Adipocyte (in vitro differentiated cells): ENCODE measurements around the gene JAZF1.
A peak's percentile ranks its signal among the peaks of the same experiment; 100 is the strongest.

ENCODE experiments used
- DNase-seq: peaks from one replicate; pipeline ENCODE4 v3.0.0-alpha.2; 2015; ENCODE audit warnings: low read depth
- H3K27me3 ChIP-seq: replicated peaks from 2 replicates; pipeline ENCODE4 v1.7.0; 2013; ENCODE audit warnings: mild to moderate bottlenecking, low read length, moderate library complexity; ENCODE audit not compliant: control insufficient read depth, insufficient read depth
- H3K36me3 ChIP-seq: 2 replicates; pipeline ENCODE4 v1.7.0; 2013; ENCODE audit warnings: low read length, mild to moderate bottlenecking, moderate library complexity; ENCODE audit not compliant: control insufficient read depth, insufficient read depth, severe bottlenecking
- H3K4me1 ChIP-seq: 2 replicates; pipeline ENCODE4 v1.7.0; 2013; ENCODE audit warnings: mild to moderate bottlenecking, low read length, moderate library complexity; ENCODE audit not compliant: control insufficient read depth, insufficient read depth
- H3K4me3 ChIP-seq: 2 replicates; pipeline ENCODE4 v1.7.0; 2013; ENCODE audit warnings: mild to moderate bottlenecking, low read length, moderate library complexity
- H3K9ac ChIP-seq: 2 replicates; pipeline ENCODE4 v1.7.0; 2013; ENCODE audit warnings: mild to moderate bottlenecking, low read length, moderate library complexity
- H3K9me3 ChIP-seq: 2 replicates; pipeline ENCODE4 v1.7.0; 2013; ENCODE audit warnings: mild to moderate bottlenecking, low read length, moderate library complexity; ENCODE audit not compliant: control insufficient read depth

The JAZF1 gene

DNA sequence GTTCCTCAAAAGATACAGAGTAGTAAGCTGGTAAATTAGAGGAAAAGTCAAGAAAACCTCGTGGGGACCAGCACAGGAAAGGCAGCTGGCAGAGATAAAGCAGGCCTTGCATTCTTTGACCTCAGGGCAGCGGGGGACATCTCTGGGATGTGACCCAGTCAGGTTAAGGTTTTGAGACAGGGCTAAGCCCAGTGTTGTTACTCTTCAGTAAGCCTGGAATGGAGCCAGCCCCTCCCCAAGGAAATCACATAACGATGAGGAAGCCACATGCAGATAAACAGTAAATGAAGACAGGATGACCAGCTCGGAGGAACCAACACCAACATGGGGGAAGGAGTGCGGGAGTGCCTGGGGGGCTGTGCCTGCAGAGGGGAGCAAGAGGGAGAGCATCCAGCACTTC lies 99.6 kb downstream of the JAZF1 start:
- Histone ChIP-seq H3K9ac (no peak overlapping the region), H3K9me3 (no peaks in the 10 kb centered on the region), H3K36me3 (no peaks in the 10 kb centered on the region), H3K4me3 (no peak overlapping the region), H3K27me3 (no peaks in the 10 kb centered on the region), H3K4me1 (peaks cover 39% of the 10 kb centered on the region)
- no peak for DNase-seq

DNA sequence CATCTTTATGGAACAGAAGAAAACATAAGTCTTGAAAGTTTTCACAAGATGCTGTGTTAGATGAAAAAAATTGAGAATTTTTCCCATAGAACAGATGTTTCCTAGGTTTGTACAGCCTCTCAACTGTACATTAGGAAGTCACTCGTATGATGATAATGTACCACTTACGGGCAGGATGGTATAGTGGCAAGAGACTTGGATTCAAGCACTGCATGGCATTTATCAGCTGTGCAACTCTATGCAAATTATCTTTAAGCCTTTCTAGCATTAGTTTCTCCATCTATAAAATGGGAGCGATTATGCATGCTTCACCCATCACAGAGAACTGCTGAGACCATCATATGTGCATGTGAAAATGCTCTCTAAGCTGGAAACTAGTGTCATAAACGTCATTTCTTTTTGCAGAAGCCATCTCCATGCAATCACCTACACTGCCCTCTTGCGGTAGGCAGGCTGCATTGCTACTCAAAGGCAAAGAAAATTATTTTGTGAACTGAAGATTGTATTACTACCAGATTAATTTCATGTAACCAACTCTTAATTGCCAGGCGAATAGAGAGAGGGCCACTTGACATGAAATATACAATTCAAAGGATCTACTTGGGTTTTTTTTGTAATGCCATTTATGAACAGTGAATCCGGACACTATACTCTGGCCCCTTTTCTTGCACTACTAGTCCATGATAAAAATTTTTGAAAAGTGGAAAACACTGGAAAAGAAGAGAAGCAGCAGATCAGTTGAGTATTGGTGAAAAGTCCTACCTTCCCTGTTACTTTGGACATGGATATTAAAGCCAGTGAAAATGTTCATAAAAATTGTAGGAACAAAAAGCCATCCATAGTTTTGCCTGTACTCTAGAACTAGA lies 102.3 kb downstream of the JAZF1 start:
- Histone ChIP-seq H3K9me3 (no peaks in the 10 kb centered on the region), H3K9ac (no peak overlapping the region), H3K4me1 (peaks cover 30% of the 10 kb centered on the region), H3K27me3 (no peaks in the 10 kb centered on the region), H3K36me3 (no peaks in the 10 kb centered on the region), H3K4me3 (no peak overlapping the region)
- DNase-seq, result peak; percentile 80

DNA sequence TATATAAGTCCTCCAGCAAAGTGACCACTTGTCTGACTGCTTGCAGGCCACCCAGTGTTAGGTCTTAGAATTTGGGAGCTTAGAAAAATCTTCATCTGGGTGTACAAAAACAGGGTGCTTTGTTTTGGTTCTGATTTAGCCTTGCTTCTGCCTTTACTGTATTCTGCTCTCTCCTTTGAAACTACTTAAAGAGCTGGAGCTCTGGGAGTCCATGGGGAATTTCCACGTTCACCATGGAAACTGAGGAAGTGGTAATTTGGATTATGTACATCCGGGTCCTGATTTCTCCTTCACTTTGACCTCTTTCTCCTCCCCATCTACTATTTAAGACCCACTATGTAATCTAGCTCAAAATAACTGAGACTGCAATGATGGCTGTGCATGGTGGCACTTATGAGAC lies 103.0 kb downstream of the JAZF1 start:
- Histone ChIP-seq H3K4me3 (no peak overlapping the region), H3K9ac (no peak overlapping the region)
- DNase-seq, result no peak

DNA sequence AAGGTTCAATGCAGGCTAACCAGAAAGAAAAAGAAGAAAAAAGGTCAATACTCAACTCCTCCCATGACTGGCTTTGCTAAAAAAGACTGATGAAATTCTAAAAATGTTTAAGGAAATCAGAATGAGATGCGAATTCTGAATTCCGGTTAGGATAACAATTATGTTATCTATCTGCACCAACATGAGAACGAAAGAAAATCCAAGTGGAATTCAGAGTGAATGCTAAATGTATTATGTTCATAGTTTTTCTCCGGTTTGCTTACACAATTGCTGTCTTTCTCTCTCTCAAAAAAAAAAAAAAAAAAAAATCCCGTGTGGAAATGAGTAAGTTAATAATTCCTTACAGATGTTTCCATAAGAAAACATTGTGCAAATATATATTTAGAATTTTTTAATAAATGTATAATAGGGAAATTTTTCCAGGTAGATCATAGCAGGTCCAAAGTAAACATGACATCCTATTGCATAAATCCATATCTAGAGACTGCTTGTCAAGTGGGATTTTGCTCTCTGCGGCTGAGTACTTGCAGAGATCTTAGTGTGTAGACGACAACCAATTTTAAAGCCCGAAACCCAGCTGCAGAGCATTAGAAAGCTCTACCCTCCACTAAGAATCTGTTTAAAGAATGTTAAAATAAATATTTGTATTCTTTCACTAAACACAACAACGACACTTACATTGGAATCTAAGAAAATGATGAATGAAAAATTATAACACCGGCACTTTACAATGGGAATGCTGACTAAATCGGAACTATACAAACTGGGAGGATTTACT lies 104.0 kb downstream of the JAZF1 start:
- Histone ChIP-seq H3K9ac (no peak overlapping the region), H3K27me3 (no peaks in the 10 kb centered on the region), H3K9me3 (no peaks in the 10 kb centered on the region), H3K4me3 (no peak overlapping the region), H3K36me3 (no peaks in the 10 kb centered on the region), H3K4me1 (peaks cover 23% of the 10 kb centered on the region)
- peak; percentile 81 for DNase-seq

More for the DNA sequence above, 103.0 kb downstream of the JAZF1 start:
- Histone ChIP-seq H3K27me3 (no peaks in the 10 kb centered on the region), H3K4me1 (peaks cover 23% of the 10 kb centered on the region), H3K9me3 (no peaks in the 10 kb centered on the region), H3K36me3 (no peaks in the 10 kb centered on the region)

DNA sequence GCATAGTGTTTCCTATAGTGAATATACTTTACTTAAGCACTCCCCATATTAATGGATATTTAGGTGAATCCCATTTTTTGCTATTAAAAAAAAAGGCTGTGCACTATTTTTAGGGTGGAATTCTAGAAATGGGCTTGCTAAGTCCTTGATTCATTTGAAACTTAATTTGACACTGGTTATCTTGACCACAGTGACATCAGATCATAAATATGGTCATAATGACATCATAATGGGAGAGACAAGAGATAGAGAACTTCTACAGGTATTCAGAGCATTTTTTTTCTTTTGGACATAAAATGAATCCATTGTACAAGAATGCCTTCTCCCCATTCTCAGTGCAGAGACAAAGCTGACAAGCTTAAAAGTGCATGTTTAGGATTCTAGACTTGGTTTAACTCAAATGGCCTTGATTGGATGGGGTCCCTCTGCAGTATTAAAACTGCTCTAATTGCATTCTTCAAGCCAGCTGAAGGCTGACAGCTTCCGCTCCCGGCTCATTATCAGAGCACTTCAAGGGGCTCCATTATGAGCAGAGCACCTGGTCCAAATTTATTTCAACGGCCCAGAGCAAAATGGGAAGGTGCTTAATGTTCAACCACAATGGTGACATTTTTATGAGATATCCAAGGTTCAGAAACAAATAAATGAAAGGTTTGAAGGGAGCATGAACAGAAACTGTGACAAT lies 104.8 kb downstream of the JAZF1 start:
- no peak overlapping the region for H3K4me3 ChIP-seq

DNA sequence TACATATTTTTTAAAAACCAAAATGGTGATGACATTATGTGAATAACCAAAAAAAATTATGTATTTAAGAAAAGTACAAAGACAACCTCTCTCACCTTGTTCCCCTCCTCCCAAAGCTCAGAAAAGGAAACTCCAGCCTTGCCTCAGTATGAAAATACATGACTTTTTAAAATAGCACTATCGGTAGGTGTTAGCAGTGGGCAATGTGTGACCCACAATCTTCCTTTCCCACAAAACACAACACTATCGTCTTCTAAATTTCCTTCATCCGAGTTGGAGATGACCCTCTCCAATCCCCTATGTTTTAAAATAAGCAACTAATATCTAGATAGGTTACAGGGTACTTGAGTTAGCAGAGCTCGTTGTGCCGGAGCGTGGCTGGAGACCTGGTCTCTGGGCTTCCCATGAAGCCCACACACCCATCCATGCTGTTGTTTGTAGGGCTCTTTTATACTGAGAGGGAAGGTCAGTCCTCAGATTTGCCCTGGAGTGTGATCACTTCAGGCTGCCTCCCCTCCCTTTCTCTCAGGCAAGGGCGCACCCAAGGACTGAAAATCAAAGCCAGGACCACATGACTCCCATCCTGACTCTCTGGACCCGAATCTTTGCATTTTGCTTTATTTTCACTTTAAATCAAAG lies 107.6 kb downstream of the JAZF1 start:
- H3K36me3 ChIP-seq, result no peaks in the 10 kb centered on the region
- DNase-seq, result no peak
- H3K4me3 ChIP-seq, result no peak overlapping the region
- peaks cover 43% of the 10 kb centered on the region for H3K4me1 ChIP-seq
- H3K27me3 ChIP-seq, result no peaks in the 10 kb centered on the region
- no peak overlapping the region for H3K9ac ChIP-seq
- no peaks in the 10 kb centered on the region for H3K9me3 ChIP-seq

More for the DNA sequence above, 104.8 kb downstream of the JAZF1 start:
- no peaks in the 10 kb centered on the region for H3K9me3 ChIP-seq
- H3K9ac ChIP-seq, result no peak overlapping the region
- no peak for DNase-seq
- H3K4me1 ChIP-seq, result peaks cover 22% of the 10 kb centered on the region
- no peaks in the 10 kb centered on the region for H3K27me3 ChIP-seq
- H3K36me3 ChIP-seq, result no peaks in the 10 kb centered on the region

DNA sequence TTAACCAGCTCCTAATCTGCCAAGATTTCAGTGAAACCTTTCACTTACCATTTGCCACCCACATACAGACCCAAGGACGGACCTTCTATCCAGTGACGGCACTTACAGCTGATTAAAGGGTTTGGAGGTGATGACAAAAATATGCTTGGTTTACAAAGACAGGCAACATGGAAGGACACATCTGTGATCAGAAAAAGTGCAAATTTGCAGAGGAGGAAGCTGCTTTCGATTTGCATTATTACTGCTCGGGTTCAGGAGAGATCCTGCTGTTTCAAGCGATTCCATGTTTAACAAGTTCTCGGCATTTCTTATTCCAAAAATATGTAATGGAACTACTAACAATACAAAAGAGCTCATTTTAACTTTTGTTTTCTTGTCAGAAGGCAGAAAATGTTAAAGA lies 109.0 kb downstream of the JAZF1 start:
- Histone ChIP-seq H3K9me3 (no peaks in the 10 kb centered on the region), H3K9ac (peak overlapping the region; percentile 62), H3K27me3 (no peaks in the 10 kb centered on the region), H3K36me3 (no peaks in the 10 kb centered on the region), H3K4me3 (peak overlapping the region; percentile 68), H3K4me1 (peaks cover 43% of the 10 kb centered on the region)
- peak; percentile 37 for DNase-seq

DNA sequence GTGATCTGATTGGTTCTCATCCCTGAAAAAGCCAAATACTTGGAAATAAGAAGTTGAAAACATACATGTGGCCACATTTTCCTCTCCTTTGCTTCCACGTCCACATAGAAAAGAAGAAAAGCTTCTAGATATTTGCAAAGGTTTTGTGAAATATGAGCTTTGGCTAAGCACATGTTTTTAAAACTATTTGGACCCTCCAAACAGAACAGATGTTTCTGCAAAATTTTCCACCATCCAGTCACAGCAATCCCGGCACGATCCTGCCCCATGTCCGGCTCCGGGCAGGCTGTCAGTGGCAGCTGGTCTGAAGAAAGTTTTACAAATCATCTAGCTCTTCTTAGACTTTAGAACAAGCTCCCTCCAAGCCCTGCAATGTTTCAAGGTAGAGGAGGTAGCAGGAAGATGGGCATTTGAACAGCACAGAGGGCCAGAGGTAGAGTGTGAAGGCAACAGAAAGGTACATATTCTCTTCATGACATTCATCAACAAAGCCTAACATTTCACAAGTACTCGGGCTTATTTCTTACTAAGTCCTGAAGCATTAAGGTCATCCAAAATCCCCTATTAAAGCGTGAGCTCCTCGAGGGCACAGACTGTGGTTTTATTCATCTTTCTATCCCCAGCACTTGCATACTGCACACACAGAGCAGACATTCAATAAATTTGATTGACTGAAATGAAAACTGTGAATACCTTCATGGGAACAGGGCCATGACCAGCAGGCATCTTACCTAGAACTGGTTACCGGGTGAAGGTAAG lies 110.1 kb downstream of the JAZF1 start:
- H3K9me3 ChIP-seq, result no peaks in the 10 kb centered on the region

DNA sequence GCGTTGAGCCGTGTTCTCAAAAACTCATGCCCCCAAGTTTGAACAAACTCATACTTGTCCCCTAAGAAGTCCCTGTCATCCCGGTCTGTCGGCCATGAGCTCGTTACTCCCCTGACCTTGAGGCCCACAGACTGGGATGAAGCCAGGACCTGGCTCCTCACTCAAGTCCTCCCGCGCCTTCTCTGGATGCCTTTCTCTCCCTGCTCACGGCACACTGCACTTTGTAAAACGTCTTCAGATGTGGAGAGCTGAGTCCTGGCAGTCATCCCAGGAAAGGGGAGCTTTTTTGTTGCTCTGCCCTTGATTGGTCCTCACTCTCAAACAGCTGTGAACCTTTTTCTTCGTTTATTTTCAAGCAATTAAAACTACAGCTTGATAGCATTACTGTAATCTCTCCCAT lies 110.8 kb downstream of the JAZF1 start:
- no peaks in the 10 kb centered on the region for H3K27me3 ChIP-seq
- H3K4me3 ChIP-seq, result peak overlapping the region; percentile 68
- peaks cover 49% of the 10 kb centered on the region for H3K4me1 ChIP-seq
- H3K36me3 ChIP-seq, result no peaks in the 10 kb centered on the region
- H3K9me3 ChIP-seq, result no peaks in the 10 kb centered on the region
- H3K9ac ChIP-seq, result peak overlapping the region; percentile 62
- peak; percentile 91 for DNase-seq

More for the DNA sequence above, 110.1 kb downstream of the JAZF1 start:
- H3K4me3 ChIP-seq, result peak overlapping the region; percentile 68
- no peaks in the 10 kb centered on the region for H3K36me3 ChIP-seq
- H3K27me3 ChIP-seq, result no peaks in the 10 kb centered on the region
- H3K9ac ChIP-seq, result peak overlapping the region; percentile 62
- peaks cover 43% of the 10 kb centered on the region for H3K4me1 ChIP-seq
- peak; percentile 59 for DNase-seq

DNA sequence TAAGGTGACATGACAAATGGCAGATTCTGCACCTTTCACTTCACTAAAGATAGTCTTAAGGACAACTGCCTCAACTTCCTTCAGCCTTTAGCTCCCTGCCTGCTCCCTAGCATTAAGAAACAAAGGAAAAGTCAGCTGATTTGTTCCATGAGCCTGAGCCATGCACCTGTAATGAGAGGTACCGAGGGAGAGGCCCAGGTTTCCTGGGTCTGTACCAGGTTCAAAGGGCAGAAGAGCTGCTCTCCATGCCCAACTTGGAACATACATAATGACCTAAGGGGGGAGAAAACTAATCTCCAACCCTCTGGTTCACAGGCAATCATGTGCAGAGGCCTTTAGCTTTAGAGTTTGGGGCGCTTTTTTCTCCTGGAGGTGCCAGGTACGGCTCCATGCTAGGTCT lies 111.2 kb downstream of the JAZF1 start:
- DNase-seq, result no peak
- no peak overlapping the region for H3K9ac ChIP-seq
- H3K4me1 ChIP-seq, result peaks cover 53% of the 10 kb centered on the region
- no peaks in the 10 kb centered on the region for H3K36me3 ChIP-seq
- H3K4me3 ChIP-seq, result no peak overlapping the region
- no peaks in the 10 kb centered on the region for H3K27me3 ChIP-seq
- no peaks in the 10 kb centered on the region for H3K9me3 ChIP-seq
